DMS114 treated with DMSO at 0.1 percent for 48 hours (cell line): ENCODE measurements around the gene MEIS2.

Experiments
- DNase-seq: peaks from one replicate; lab custom pipeline; 2025; ENCODE audit not compliant: unreplicated experiment; lab: John Stamatoyannopoulos, UW

Gene MEIS2

DNA sequence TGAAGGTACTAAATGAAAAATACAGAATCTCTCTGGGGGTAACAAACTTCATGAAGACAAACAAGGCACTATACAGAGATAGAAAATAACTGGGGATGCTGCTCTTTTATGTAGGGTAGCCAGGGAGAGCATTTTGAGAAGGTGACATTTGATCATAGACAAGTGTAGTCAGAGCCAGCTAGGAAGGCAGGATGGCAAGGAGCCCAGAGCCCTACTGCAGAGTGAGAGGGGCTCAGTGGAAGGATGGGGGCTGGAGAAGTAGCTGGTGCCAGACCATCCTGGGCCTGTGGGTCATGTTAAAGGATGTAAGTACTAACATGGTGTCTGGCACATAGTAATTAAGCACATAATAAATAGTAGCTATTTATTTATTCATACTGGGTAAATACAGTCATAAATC is 133.6 kb downstream of the MEIS2 start:
- no peak for DNase-seq

GRCh38 chr15:36965570-36966342 is 134.6 kb downstream of the MEIS2 start:
- DNase-seq = no peak

GRCh38 chr15:36964626-36965025 is 135.7 kb downstream of the MEIS2 start:
- no peak for DNase-seq

GRCh38 chr15:36961956-36962355 is 138.4 kb downstream of the MEIS2 start:
- no peak for DNase-seq

DNA sequence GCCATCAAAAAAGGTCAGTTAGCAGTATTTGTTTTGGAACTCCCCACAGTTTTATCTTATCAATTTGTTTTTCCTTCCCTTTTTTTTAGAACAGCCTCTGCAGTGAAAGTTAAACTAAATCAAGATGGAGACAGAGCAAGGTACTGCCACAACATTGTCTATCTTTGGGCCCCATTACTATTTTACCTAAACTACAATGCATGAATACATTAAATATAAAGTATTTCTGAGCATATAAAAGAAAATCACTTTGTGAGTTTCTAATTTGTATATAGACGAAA is 139.5 kb downstream of the MEIS2 start:
- DNase-seq = no peak

DNA sequence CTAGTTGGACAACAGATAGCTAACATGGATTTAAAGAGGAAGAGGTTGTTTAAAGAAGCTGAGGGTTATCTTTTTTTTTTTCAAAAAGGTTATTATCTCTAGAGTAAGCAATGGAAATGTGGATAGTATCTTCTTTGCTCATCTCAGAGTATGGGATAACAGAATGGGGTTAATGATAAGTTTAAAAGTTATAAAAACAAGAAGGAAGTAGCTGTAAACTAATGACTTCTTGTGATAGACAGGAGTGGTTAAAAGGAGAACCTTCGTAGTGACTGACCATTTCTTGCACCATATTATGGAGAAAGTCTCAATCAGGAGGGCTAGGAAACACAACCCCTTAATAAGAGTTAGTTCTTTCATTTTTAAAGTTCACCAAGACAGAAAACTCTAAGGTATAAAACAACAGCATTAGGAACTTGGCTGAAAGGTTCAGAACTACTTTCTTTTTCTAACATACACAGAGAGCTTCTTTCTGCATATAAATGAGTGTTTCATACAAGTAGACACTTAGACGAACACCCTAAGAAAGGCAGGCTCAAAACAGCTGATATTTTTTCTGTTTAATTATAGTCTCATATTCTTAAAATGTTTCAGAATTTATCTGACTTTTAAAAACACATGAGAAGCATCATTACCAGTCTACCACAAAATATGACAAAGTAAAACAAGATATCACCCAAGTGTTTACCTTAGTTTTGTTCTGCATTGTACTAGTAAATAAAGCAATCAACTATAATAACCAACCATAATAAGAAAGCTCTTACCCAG is 140.0 kb downstream of the MEIS2 start:
- DNase-seq = no peak

GRCh38 chr15:36959746-36960145 is 140.6 kb downstream of the MEIS2 start:
- DNase-seq = no peak

DNA sequence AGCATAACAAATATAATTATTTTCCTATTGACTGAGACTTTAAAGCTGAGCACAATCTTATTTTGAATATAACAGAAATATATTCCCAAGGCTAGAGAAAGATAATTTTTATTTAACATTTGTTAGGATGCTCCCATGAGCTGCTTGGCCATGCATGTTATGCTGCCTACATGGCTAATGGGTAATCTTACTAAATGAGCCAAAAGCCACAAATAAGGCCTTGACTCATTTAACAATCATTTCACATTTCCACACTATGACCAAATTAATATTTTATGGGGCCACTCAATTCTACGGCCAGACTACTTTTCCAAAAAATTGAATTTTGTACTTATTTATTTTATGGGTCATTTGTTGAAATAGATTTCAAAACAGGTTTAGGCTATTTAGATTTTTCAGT is 141.7 kb downstream of the MEIS2 start:
- DNase-seq = no peak

DNA sequence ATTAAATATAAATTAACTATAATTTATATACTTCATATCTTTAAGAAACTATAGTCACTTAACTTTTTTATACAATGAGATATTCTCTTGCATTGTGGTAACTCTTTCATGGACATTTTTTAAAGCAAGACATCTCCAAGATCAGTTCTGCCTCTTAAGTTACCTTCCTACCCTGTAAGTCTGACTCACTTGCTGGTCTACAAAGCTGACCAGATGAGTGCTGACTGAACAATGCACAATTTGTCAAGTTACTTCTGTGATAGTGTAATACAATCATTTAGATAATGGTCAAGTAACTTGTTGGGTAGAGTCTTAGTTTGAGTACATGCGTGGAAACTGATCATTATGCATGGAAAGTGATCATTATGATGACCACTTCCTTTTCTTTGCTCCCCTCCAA is 145.9 kb downstream of the MEIS2 start:
- no peak for DNase-seq

GRCh38 chr15:36953346-36953745 is 147.0 kb downstream of the MEIS2 start:
- DNase-seq = no peak

DNA sequence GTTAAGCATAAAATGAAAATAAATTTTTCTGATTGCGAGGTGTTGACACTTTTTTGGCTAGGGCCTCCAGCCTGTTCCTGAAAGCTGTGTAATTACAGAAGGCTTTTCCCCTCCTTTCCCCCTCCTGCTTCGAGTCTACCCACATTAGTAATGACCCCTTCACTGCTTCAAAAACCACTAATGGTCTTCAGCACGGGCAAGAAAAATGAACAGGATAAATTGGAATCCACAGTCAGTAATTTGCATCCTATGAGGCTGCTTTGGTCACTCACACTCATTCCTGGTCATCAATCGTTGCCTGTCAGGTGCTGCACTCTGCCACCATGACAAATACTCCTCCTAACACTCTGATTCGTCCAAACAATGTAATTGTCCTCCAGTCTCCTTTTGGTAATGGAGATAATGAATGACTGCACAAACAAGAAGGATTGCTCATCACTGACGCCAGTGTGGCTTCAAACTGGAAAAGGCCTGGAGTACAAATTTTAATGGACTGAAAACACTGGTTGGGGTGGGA is 148.6 kb downstream of the MEIS2 start:
- DNase-seq = no peak

DNA sequence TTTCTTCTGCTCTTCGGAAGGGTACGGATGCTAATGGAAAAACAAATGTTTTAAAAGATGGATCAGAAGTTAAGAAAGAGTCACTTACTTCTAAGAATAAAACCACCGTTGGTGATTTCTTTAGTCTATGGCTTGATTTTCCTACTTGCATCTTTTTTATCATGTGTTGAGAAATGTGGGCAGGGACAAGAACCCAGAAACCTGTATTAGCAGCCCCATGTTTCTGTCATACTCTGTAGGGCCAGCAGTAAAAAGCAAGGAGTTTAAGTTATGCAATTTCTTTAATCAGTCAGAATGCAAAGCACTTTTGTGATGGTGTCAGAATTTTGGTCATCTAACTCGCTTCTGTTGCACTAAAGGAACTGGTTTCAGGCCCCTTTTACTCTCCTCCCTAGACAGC is 150.0 kb downstream of the MEIS2 start:
- DNase-seq = no peak

GRCh38 chr15:36948982-36949381 is 151.4 kb downstream of the MEIS2 start:
- no peak for DNase-seq

DNA sequence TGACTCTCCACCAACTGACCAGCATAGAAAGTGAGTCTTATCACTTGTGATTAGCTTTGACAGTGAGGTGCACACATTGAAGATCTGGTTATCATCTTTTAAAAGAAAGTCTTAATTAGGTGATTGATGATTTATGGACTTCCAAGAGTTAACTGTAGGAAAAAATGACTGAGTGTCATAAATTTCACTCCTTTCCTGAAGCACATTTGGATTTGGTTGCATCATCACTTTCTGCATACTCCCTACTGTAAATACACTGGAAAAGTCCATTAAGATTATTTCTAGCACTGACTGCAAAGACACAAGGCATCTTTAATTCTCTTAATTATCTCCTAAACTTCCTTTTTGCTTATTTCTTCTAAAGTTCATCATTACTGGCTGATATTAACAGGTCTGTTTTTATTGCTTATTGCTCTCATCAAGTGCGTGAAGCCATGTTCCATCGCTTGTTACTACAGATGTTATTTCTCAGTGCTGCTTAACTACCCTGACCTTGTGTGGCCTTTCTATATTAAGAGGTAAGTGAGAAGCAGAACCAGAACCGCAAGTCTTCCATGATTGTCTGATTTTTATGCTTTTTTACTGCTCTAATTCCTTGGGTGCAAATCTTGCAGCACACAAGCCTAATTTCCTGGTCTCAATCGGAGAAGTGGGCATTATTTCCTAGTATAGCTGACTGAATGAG is 153.2 kb downstream of the MEIS2 start:
- DNase-seq = no peak

DNA sequence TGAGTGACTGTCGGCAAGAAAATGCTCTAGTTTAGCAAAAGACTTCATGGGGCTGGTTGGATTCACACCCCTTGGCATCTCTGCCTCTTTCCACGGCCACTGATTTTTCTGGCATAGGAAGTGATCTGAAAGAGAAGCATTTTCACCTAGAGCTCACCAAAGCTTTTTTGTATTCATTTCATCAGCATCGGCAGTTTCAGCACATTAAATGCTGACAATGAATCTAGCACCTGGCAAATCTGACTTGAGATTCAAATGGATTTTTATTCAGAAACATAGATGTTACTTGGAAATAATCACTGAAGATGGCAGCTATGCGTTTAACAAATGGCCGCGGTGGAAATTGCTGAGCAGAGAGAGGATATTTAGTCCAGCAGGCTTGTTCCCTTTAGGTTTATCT is 155.9 kb downstream of the MEIS2 start:
- DNase-seq = no peak

GRCh38 chr15:36943508-36944361 is 156.6 kb downstream of the MEIS2 start:
- no peak for DNase-seq

DNA sequence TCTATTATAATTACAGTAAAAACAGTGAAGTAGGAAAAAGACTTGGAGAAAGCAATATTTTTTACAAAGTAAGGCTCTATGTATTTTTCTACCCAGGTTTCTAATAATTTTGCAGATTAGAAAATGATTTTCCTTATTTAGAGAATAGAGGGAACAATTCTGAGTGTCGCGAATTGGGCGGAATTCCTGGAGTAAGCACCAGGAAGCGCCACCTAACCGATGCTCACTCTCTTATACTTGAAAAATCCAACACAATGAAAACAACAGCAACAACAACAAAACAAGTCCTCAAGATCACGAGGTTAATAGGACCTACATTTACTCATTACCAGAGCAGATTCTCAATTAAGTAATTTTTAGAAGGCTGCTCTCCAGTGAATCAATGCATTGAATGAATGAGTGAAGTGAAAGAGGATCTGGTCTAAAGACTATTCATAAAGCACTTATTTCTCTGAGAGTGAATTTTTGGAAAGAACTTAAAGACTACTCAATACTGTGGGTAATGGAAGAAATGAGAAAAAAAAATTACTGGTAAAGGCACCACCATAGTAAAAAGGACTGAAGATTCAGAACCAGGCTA is 158.0 kb downstream of the MEIS2 start:
- no peak for DNase-seq

DNA sequence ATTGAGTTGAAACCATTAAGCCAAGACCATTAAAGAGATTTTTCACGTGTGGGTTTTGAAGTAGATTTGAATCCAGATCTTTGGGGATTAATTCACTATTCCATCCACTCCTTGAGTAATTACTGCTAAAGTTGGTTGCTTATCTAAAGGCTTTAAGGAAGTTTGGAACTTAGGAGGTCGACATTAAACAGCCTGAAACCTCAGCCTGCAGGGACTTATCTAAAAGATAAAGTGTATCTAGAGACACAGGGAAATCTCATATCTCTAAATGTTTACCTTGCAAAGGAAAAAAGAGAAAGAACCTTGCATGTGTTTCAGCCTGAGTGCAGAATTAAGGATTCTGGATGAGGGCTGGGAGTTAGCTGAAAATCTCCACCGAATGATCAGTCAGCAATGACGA is 158.6 kb downstream of the MEIS2 start:
- DNase-seq = no peak

DNA sequence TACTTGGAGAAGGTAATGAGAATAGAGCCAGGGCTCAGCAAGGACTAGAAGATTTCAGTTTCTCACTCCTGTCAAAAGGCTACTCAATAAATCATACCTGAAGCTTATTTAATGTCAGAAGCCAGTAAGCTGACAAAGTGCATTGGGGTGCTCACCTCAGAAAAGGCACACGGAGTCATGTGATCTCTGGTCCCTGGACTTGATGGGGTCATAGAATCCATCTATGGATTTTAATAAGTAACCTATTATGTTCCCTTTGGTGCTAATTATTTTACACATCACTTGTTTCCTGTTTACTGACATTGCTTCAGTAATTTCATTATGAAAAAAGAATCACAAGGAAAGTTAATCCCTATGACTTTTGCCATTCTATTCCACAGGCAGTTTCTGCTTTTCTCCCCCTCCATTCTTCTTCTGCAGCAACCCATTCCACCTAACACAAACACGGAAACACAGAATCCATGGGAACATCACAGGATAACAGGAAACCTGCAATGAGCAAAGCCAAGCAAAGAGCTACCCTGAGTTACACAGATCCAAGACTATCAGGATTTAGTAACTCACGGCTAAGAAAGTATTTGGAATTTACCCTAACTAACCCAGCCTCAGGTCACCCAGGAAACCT is 159.6 kb downstream of the MEIS2 start:
- DNase-seq = no peak

DNA sequence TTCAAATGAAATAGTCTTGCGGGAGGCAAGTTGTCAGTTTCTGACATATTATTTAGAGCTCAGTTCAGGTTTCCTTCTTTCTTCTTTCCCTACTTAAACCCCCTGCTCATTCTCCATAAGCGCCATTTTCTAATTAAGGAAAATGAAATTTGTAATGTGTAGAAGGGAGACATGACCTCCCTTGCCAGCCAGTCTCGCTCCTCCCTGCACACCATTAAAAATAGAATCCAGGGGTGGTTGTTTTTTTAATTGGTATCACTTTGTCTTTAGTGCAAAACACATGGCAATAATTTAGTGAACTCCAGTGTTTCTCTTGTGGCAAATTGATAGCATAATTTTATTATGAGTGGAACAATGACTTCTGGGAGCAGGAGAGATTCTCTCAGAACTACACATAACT is 160.1 kb downstream of the MEIS2 start:
- DNase-seq = no peak
